GM18498 (cell line): Measurements from ENCODE around the gene SRSF7.
"Not testable (repeated sequence)": the region's sequence is repeated elsewhere in the genome, so short reads cannot be mapped to it uniquely, and the experiment has no call there.

ENCODE experiments used
- ATAC-seq: cut with Tn5 transposase; IDR thresholded peaks from one replicate; pipeline ENCODE4 v1.9.1; 2021; ENCODE audit warnings: mild to moderate bottlenecking, moderate library complexity; ENCODE audit not compliant: unreplicated experiment

SRSF7 gene

GRCh38 chr2:38750891-38751595 is at the start of gene SRSF7:
TSS of gene SRSF7 (minus strand) at chr2:38751361. CDS start at chr2:38751256, 105 bp downstream.
- peak; percentile 82 for ATAC-seq

- no peak for ATAC-seq
Measured at GRCh38 chr2:38797953-38798352, 46.8 kb upstream of the SRSF7 start.

- ATAC-seq: no peak
Measured at GRCh38 chr2:38797250-38797676, 46.1 kb upstream of the SRSF7 start.

GRCh38 chr2:38795016-38795415 is 43.9 kb upstream of the SRSF7 start:
- ATAC-seq: not testable (repeated sequence)

- no peak for ATAC-seq
Measured at GRCh38 chr2:38794235-38794946, 43.2 kb upstream of the SRSF7 start.

- ATAC-seq: no peak
Measured at GRCh38 chr2:38793511-38793910, 42.4 kb upstream of the SRSF7 start.

- no peak for ATAC-seq
Measured at GRCh38 chr2:38792751-38793150, 41.6 kb upstream of the SRSF7 start.

GRCh38 chr2:38792321-38792720 is 41.2 kb upstream of the SRSF7 start:
- not testable (repeated sequence) for ATAC-seq

GRCh38 chr2:38791744-38792143 is 40.6 kb upstream of the SRSF7 start:
- no peak for ATAC-seq

GRCh38 chr2:38789691-38790090 is 38.5 kb upstream of the SRSF7 start:
- no peak for ATAC-seq

- no peak for ATAC-seq
Measured at GRCh38 chr2:38788306-38788705, 37.1 kb upstream of the SRSF7 start.

GRCh38 chr2:38783586-38783985 is 32.4 kb upstream of the SRSF7 start:
- ATAC-seq: no peak

- ATAC-seq: no peak
Measured at GRCh38 chr2:38778687-38779082, 27.5 kb upstream of the SRSF7 start.

- no peak for ATAC-seq
Measured at GRCh38 chr2:38776531-38776930, 25.4 kb upstream of the SRSF7 start.

GRCh38 chr2:38775921-38776225 is 24.7 kb upstream of the SRSF7 start:
- no peak for ATAC-seq

GRCh38 chr2:38775097-38775920 is 24.1 kb upstream of the SRSF7 start:
- ATAC-seq: no peak

- ATAC-seq: no peak
Measured at GRCh38 chr2:38771632-38772031, 20.5 kb upstream of the SRSF7 start.

GRCh38 chr2:38765551-38765950 is 14.4 kb upstream of the SRSF7 start:
- no peak for ATAC-seq

GRCh38 chr2:38765149-38765548 is 14.0 kb upstream of the SRSF7 start:
- no peak for ATAC-seq

GRCh38 chr2:38763728-38764127 is 12.6 kb upstream of the SRSF7 start:
- no peak for ATAC-seq

GRCh38 chr2:38763228-38763627 is 12.1 kb upstream of the SRSF7 start:
- no peak for ATAC-seq

- ATAC-seq: not testable (repeated sequence)
Measured at GRCh38 chr2:38755891-38756290, 4.7 kb upstream of the SRSF7 start.
